ENCODE data around the gene SPOCK1. TPM values are rescaled to one million over a fixed set of nuclear protein-coding genes. Genes with fewer than 3 reads are reported as not detected.
"Not testable (repeated sequence)": the region's sequence is repeated elsewhere in the genome, so short reads cannot be mapped to it uniquely, and the experiment has no call there.

SPOCK1 gene
- total RNA-seq, result 0.27 TPM
- not detected for polyA plus RNA-seq

- H3K36me3 ChIP-seq (ENCODE audit: control insufficient read depth, insufficient read depth, low read length), result no peaks in the 10 kb centered on the region
- ATAC-seq (ENCODE audit: low read depth in 2 of 2), result peak; percentile 52 to 63
- no peak within 1 kb of the TSS for H3K4me3 ChIP-seq (ENCODE audit: low read depth, low read length)
These were observed at the start of gene SPOCK1 for GRCh38 chr5:137498736-137499505. TSS of gene SPOCK1 (minus strand) at chr5:137499326.

DNA sequence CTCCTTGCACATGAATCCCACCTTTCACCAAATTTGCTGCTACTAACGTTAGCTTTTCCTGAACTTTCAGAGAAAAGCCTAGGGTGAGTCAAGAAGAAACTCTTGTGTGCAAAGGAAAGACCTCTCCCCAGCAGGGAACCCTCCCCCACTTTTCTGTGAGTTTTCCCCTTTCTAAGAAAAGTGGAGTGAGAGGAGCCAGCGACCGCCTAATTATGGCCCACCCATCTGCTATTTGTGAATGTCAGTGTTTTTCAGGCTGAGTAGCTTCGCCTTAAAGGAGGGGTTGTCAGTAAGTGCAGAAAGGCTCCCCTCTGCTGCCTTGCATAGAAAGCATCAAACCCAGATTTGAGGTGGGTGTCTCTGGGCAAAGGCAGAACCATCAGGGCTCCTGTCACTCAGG lies 46.8 kb upstream of the SPOCK1 start:
- Histone ChIP-seq H3K36me3 (ENCODE audit: control insufficient read depth, insufficient read depth, low read length) (no peaks in the 10 kb centered on the region), H3K4me1 (ENCODE audit: control insufficient read depth, insufficient read depth, low read length, poor library complexity, severe bottlenecking) (no peaks in the 10 kb centered on the region), H3K9me3 (ENCODE audit: control insufficient read depth in 2 of 2, low read length in 2 of 2) (no peaks in the 10 kb centered on the region), H3K4me3 (ENCODE audit: low read depth, low read length) (no peak overlapping the region), H3K27me3 (ENCODE audit: control insufficient read depth, insufficient read depth, low read length) (no peaks in the 10 kb centered on the region), H3K27ac (ENCODE audit: insufficient read depth, low read length, poor library complexity, severe bottlenecking) (no peak overlapping the region)
- Mint-ChIP-seq H3K9me3 (peaks cover 0 to 15% (median 7%) of the 10 kb centered on the region in 7 donors), H3K4me3 (no peak overlapping the region), H3K27me3 (peaks cover 19% of the 10 kb centered on the region), H3K27ac (no peak overlapping the region), H3K4me1 (no peaks in the 10 kb centered on the region), H3K36me3 (no peaks in the 10 kb centered on the region)
- no peak for DNase-seq
- no peak for ATAC-seq (ENCODE audit: low read depth in 2 of 2)

More at GRCh38 chr5:137498736-137499505, at the start of gene SPOCK1:
- Mint-ChIP-seq H3K27ac (no peak within 1 kb of the TSS), H3K9me3 (no peaks in the 10 kb centered on the region), H3K27me3 (peaks cover 25% of the 10 kb centered on the region), H3K36me3 (no peaks in the 10 kb centered on the region), H3K4me3 (no peak within 1 kb of the TSS), H3K4me1 (no peaks in the 10 kb centered on the region)
- peaks cover 12% of the 10 kb centered on the region for H3K27me3 ChIP-seq (ENCODE audit: control insufficient read depth, insufficient read depth, low read length)
- H3K27ac ChIP-seq (ENCODE audit: insufficient read depth, low read length, poor library complexity, severe bottlenecking), result no peak within 1 kb of the TSS
- no peaks in the 10 kb centered on the region for H3K4me1 ChIP-seq (ENCODE audit: control insufficient read depth, insufficient read depth, low read length, poor library complexity, severe bottlenecking)
- DNase-seq, result peak; percentile 7 to 59 (median 22)
- no peaks in the 10 kb centered on the region for H3K9me3 ChIP-seq (ENCODE audit: control insufficient read depth in 2 of 2, low read length in 2 of 2)

GRCh38 chr5:137535449-137535848 lies 36.3 kb upstream of the SPOCK1 start:
- not testable (repeated sequence) for H3K27me3 ChIP-seq (ENCODE audit: control insufficient read depth, insufficient read depth, low read length); DNase-seq; H3K27ac Mint-ChIP-seq; H3K4me1 Mint-ChIP-seq; H3K4me3 Mint-ChIP-seq; H3K4me3 ChIP-seq (ENCODE audit: low read depth, low read length); H3K36me3 ChIP-seq (ENCODE audit: control insufficient read depth, insufficient read depth, low read length); ATAC-seq (ENCODE audit: low read depth in 2 of 2); H3K4me1 ChIP-seq (ENCODE audit: control insufficient read depth, insufficient read depth, low read length, poor library complexity, severe bottlenecking); H3K36me3 Mint-ChIP-seq; H3K9me3 ChIP-seq (ENCODE audit: control insufficient read depth in 2 of 2, low read length in 2 of 2); H3K27ac ChIP-seq (ENCODE audit: insufficient read depth, low read length, poor library complexity, severe bottlenecking)
- Mint-ChIP-seq H3K27me3 (peaks cover 12% of the 10 kb centered on the region), H3K9me3 (peaks cover 0 to 13% (median 3%) of the 10 kb centered on the region in 7 donors)

GRCh38 chr5:137533963-137534362 lies 34.8 kb upstream of the SPOCK1 start:
- no peak overlapping the region for H3K4me3 Mint-ChIP-seq
- ATAC-seq (ENCODE audit: low read depth in 2 of 2), result no peak
- H3K27me3 ChIP-seq (ENCODE audit: control insufficient read depth, insufficient read depth, low read length), result no peaks in the 10 kb centered on the region

GRCh38 chr5:137531266-137531665 lies 32.1 kb upstream of the SPOCK1 start:
- H3K27ac ChIP-seq (ENCODE audit: insufficient read depth, low read length, poor library complexity, severe bottlenecking), result no peak overlapping the region
- H3K4me3 Mint-ChIP-seq, result no peak overlapping the region

More at GRCh38 chr5:137533963-137534362, 34.8 kb upstream of the SPOCK1 start:
- H3K4me1 Mint-ChIP-seq, result no peaks in the 10 kb centered on the region
- H3K9me3 ChIP-seq (ENCODE audit: control insufficient read depth in 2 of 2, low read length in 2 of 2), result no peaks in the 10 kb centered on the region
- H3K4me1 ChIP-seq (ENCODE audit: control insufficient read depth, insufficient read depth, low read length, poor library complexity, severe bottlenecking), result no peaks in the 10 kb centered on the region
- no peak overlapping the region for H3K27ac ChIP-seq (ENCODE audit: insufficient read depth, low read length, poor library complexity, severe bottlenecking)
- H3K27ac Mint-ChIP-seq, result no peak overlapping the region
- H3K36me3 Mint-ChIP-seq, result no peaks in the 10 kb centered on the region
- peaks cover 0 to 10% (median 3%) of the 10 kb centered on the region in 7 donors for H3K9me3 Mint-ChIP-seq
- no peaks in the 10 kb centered on the region for H3K36me3 ChIP-seq (ENCODE audit: control insufficient read depth, insufficient read depth, low read length)
- no peak overlapping the region for H3K4me3 ChIP-seq (ENCODE audit: low read depth, low read length)
- DNase-seq, result no peak
- peaks cover 12% of the 10 kb centered on the region for H3K27me3 Mint-ChIP-seq

GRCh38 chr5:137521246-137521645 lies 22.1 kb upstream of the SPOCK1 start:
- no peak overlapping the region for H3K27ac Mint-ChIP-seq
- Histone ChIP-seq H3K4me1 (ENCODE audit: control insufficient read depth, insufficient read depth, low read length, poor library complexity, severe bottlenecking) (no peaks in the 10 kb centered on the region), H3K4me3 (ENCODE audit: low read depth, low read length) (no peak overlapping the region), H3K36me3 (ENCODE audit: control insufficient read depth, insufficient read depth, low read length) (no peaks in the 10 kb centered on the region), H3K9me3 (ENCODE audit: control insufficient read depth in 2 of 2, low read length in 2 of 2) (no peaks in the 10 kb centered on the region), H3K27me3 (ENCODE audit: control insufficient read depth, insufficient read depth, low read length) (no peaks in the 10 kb centered on the region), H3K27ac (ENCODE audit: insufficient read depth, low read length, poor library complexity, severe bottlenecking) (no peak overlapping the region)
- no peaks in the 10 kb centered on the region for H3K4me1 Mint-ChIP-seq
- H3K9me3 Mint-ChIP-seq, result peaks cover 0 to 2% (median 0%) of the 10 kb centered on the region in 7 donors
- no peak for DNase-seq
- peaks cover 5% of the 10 kb centered on the region for H3K36me3 Mint-ChIP-seq
- no peak for ATAC-seq (ENCODE audit: low read depth in 2 of 2)
- peaks cover 24% of the 10 kb centered on the region for H3K27me3 Mint-ChIP-seq
- no peak overlapping the region for H3K4me3 Mint-ChIP-seq

More at GRCh38 chr5:137531266-137531665, 32.1 kb upstream of the SPOCK1 start:
- Histone ChIP-seq H3K27me3 (ENCODE audit: control insufficient read depth, insufficient read depth, low read length) (no peaks in the 10 kb centered on the region), H3K4me3 (ENCODE audit: low read depth, low read length) (no peak overlapping the region), H3K9me3 (ENCODE audit: control insufficient read depth in 2 of 2, low read length in 2 of 2) (no peaks in the 10 kb centered on the region), H3K4me1 (ENCODE audit: control insufficient read depth, insufficient read depth, low read length, poor library complexity, severe bottlenecking) (no peaks in the 10 kb centered on the region), H3K36me3 (ENCODE audit: control insufficient read depth, insufficient read depth, low read length) (no peaks in the 10 kb centered on the region)
- ATAC-seq (ENCODE audit: low read depth in 2 of 2), result no peak
- Mint-ChIP-seq H3K36me3 (no peaks in the 10 kb centered on the region), H3K4me1 (no peaks in the 10 kb centered on the region), H3K27ac (no peak overlapping the region), H3K9me3 (peaks cover 0 to 10% (median 3%) of the 10 kb centered on the region in 7 donors), H3K27me3 (peaks cover 12% of the 10 kb centered on the region)
- DNase-seq, result no peak

- Mint-ChIP-seq H3K27ac (no peak overlapping the region), H3K27me3 (peaks cover 11% of the 10 kb centered on the region), H3K4me3 (no peak overlapping the region), H3K4me1 (no peaks in the 10 kb centered on the region), H3K36me3 (peaks cover 5% of the 10 kb centered on the region), H3K9me3 (peaks cover 0 to 6% (median 0%) of the 10 kb centered on the region in 7 donors)
- H3K36me3 ChIP-seq (ENCODE audit: control insufficient read depth, insufficient read depth, low read length), result no peaks in the 10 kb centered on the region
- H3K9me3 ChIP-seq (ENCODE audit: control insufficient read depth in 2 of 2, low read length in 2 of 2), result no peaks in the 10 kb centered on the region
- H3K4me3 ChIP-seq (ENCODE audit: low read depth, low read length), result no peak overlapping the region
- no peak overlapping the region for H3K27ac ChIP-seq (ENCODE audit: insufficient read depth, low read length, poor library complexity, severe bottlenecking)
- H3K27me3 ChIP-seq (ENCODE audit: control insufficient read depth, insufficient read depth, low read length), result peaks cover 5% of the 10 kb centered on the region
- no peaks in the 10 kb centered on the region for H3K4me1 ChIP-seq (ENCODE audit: control insufficient read depth, insufficient read depth, low read length, poor library complexity, severe bottlenecking)
- ATAC-seq (ENCODE audit: low read depth in 2 of 2) (no peak), DNase-seq (no peak)
These were observed 17.8 kb upstream of the SPOCK1 start for GRCh38 chr5:137516961-137517360.

Measured in CD4-positive, CD25-positive, alpha-beta regulatory T cell (primary cell).